ENCODE measurements around the gene PCYT2.

PCYT2 gene

GRCh38 chr17:81912441-81913309, 1.5 kb upstream of the PCYT2 start:
- DNase-seq (ENCODE audit: low spot score): no peak

- DNase-seq (ENCODE audit: low spot score): no peak
Observed at GRCh38 chr17:81911969-81912368, 770 bp upstream of the PCYT2 start.

- no peak for DNase-seq (ENCODE audit: low spot score)
Observed at GRCh38 chr17:81910840-81911276, 341 bp downstream of the PCYT2 start.

- no peak for DNase-seq (ENCODE audit: low spot score)
Observed at GRCh38 chr17:81909966-81910839, 996 bp downstream of the PCYT2 start.

- DNase-seq (ENCODE audit: low spot score): no peak
Observed at GRCh38 chr17:81909231-81909630, 2.0 kb downstream of the PCYT2 start.

GRCh38 chr17:81908793-81909192, 2.4 kb downstream of the PCYT2 start:
- DNase-seq (ENCODE audit: low spot score): no peak

- DNase-seq (ENCODE audit: low spot score): no peak
Observed at GRCh38 chr17:81907219-81908145, 3.7 kb downstream of the PCYT2 start.

- no peak for DNase-seq (ENCODE audit: low spot score)
Observed at GRCh38 chr17:81906476-81907218, 4.6 kb downstream of the PCYT2 start.

- DNase-seq (ENCODE audit: low spot score): no peak
Observed at GRCh38 chr17:81905993-81906392, 5.2 kb downstream of the PCYT2 start.

- no peak for DNase-seq (ENCODE audit: low spot score)
Observed at GRCh38 chr17:81905424-81905875, 5.7 kb downstream of the PCYT2 start.

GRCh38 chr17:81904600-81905423, 6.4 kb downstream of the PCYT2 start:
- DNase-seq (ENCODE audit: low spot score): no peak

GRCh38 chr17:81903896-81904599, 7.2 kb downstream of the PCYT2 start:
- DNase-seq (ENCODE audit: low spot score): no peak

- DNase-seq (ENCODE audit: low spot score): no peak
Observed at GRCh38 chr17:81903415-81903831, 7.8 kb downstream of the PCYT2 start.

- no peak for DNase-seq (ENCODE audit: low spot score)
Observed at GRCh38 chr17:81902653-81903414, 8.4 kb downstream of the PCYT2 start.

- no peak for DNase-seq (ENCODE audit: low spot score)
Observed at GRCh38 chr17:81902023-81902652, 9.1 kb downstream of the PCYT2 start, which contains the start of gene NPB. TSS of gene NPB (plus strand) at chr17:81902238. CDS start at chr17:81902278, 40 bp downstream.

- no peak for DNase-seq (ENCODE audit: low spot score)
Observed at GRCh38 chr17:81901167-81902022, 9.8 kb downstream of the PCYT2 start.

- no peak for DNase-seq (ENCODE audit: low spot score)
Observed at GRCh38 chr17:81900181-81900820, 10.9 kb downstream of the PCYT2 start.

All from AG08395 (cell line).